ENCODE measurements around the gene ITGBL1.

ITGBL1 gene

DNA sequence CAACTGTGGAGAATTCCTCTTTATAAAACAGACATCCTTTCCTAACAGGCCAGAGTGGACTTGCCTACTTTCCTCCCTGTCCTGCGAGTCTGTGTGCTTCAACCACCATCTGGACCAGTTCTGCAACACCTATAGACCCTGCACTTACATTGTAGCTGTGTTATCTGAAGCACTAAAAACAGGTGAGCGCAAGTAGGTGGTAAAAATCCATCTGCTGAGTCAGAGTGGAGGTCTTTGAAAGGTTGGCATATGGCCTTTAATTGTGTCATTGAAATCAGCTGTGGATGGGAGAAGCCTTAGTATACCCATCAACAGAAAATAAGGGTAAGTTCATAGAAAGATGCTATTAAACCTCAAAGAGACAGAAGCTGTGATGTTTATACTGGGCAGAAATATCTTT is 28.6 kb upstream of the ITGBL1 start (continued):
- TF ChIP-seq, protein P1, sequence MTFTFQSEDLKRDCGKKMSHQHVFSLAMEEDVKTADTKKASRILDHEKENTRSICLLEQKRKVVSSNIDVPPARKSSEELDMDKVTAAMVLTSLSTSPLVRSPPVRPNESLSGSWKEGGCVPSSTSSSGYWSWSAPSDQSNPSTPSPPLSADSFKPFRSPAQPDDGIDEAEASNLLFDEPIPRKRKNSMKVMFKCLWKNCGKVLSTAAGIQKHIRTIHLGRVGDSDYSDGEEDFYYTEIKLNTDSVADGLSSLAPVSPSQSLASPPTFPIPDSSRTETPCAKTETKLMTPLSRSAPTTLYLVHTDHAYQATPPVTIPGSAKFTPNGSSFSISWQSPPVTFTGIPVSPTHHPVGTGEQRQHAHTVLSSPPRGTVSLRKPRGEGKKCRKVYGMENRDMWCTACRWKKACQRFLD (tag by site-specific recombination; IDR thresholded peaks at IDR 0.05), result no peak
- TF ChIP-seq, protein P2, sequence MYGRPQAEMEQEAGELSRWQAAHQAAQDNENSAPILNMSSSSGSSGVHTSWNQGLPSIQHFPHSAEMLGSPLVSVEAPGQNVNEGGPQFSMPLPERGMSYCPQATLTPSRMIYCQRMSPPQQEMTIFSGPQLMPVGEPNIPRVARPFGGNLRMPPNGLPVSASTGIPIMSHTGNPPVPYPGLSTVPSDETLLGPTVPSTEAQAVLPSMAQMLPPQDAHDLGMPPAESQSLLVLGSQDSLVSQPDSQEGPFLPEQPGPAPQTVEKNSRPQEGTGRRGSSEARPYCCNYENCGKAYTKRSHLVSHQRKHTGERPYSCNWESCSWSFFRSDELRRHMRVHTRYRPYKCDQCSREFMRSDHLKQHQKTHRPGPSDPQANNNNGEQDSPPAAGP (tag by site-specific recombination; IDR thresholded peaks at IDR 0.05), result no peak

DNA sequence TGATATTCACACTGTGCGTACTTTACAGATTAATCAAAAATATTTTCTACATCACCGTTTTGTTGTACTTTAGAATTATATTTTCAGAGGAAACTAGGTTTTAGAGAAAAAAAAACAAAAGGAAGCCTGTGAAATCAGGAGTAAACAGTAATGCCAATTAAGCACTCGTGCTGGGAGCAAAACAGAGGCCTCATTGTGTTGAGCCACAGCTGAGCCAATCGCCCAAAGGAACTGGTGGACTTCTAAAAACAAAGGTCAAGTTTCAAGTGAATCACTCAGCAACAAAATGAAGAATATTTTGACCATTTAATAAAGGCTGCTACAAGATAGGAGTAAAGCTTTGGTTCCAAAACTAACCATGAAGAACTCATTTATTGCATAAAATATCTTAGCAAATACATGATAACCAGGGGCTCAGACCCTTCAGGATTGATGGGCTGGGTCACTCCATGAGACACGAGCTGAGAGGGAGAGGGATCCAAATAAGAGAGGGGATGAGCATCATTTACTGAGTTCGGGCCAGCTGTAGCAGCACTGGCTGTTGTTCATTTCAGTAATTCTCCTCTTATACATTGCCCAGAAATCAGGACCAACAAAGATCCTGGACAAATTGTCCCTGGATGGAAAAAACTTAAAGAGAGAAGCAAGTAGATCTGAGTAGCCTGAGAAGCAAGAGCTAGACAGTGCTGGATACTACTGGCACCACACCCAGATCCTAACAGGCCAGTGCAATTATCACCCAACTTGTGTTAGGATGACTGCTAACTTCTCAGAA is 27.9 kb upstream of the ITGBL1 start:
- Histone ChIP-seq H3K4me3 (ENCODE audit: low read depth, low read length) (no peak overlapping the region), H3K4me1 (ENCODE audit: control insufficient read depth, insufficient read depth, low read length) (no peaks in the 10 kb centered on the region), H3K27ac (ENCODE audit: extremely low read depth, low read depth, low read length) (no peak overlapping the region), H3K9me3 (ENCODE audit: control insufficient read depth, insufficient read depth, low read depth, low read length) (no peaks in the 10 kb centered on the region), H3K36me3 (ENCODE audit: control insufficient read depth in 2 of 2, insufficient read depth in 1 of 2, low read length in 2 of 2) (no peaks in the 10 kb centered on the region)
- TF ChIP-seq, protein P3, sequence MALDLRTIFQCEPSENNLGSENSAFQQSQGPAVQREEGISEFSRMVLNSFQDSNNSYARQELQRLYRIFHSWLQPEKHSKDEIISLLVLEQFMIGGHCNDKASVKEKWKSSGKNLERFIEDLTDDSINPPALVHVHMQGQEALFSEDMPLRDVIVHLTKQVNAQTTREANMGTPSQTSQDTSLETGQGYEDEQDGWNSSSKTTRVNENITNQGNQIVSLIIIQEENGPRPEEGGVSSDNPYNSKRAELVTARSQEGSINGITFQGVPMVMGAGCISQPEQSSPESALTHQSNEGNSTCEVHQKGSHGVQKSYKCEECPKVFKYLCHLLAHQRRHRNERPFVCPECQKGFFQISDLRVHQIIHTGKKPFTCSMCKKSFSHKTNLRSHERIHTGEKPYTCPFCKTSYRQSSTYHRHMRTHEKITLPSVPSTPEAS (tag by site-specific recombination; IDR thresholded peaks at IDR 0.05), result no peak
- TF ChIP-seq ZNF350 (tag by site-specific recombination; IDR thresholded peaks at IDR 0.05) (no peak), YY2 (tag by site-specific recombination; IDR thresholded peaks at IDR 0.05) (no peak), ZNF202 (tag by site-specific recombination; IDR thresholded peaks at IDR 0.05; ENCODE audit: borderline replicate concordance) (no peak), ZNF157 (tag by site-specific recombination; IDR thresholded peaks at IDR 0.05) (no peak), ZNF324 (tag by site-specific recombination; IDR thresholded peaks at IDR 0.05) (no peak), ZNF843 (tag by site-specific recombination; IDR thresholded peaks at IDR 0.05) (no peak), ZNF121 (tag by site-specific recombination; IDR thresholded peaks at IDR 0.05) (no peak), TCF7L2 (IDR thresholded peaks at IDR 0.05; ENCODE audit: borderline replicate concordance, low read depth, low read length) (no peak), PRDM1 (tag by site-specific recombination; IDR thresholded peaks at IDR 0.05) (no peak), ZNF621 (tag by site-specific recombination; IDR thresholded peaks at IDR 0.05) (no peak), KLF9 (tag by site-specific recombination; IDR thresholded peaks at IDR 0.05; ENCODE audit: low read depth) (no peak), ZNF658 (tag by site-specific recombination; IDR thresholded peaks at IDR 0.05) (no peak), ZNF549 (tag by site-specific recombination; IDR thresholded peaks at IDR 0.05) (no peak)
- TF ChIP-seq, protein P4, sequence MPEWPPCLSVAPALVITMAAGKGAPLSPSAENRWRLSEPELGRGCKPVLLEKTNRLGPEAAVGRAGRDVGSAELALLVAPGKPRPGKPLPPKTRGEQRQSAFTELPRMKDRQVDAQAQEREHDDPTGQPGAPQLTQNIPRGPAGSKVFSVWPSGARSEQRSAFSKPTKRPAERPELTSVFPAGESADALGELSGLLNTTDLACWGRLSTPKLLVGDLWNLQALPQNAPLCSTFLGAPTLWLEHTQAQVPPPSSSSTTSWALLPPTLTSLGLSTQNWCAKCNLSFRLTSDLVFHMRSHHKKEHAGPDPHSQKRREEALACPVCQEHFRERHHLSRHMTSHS (tag by site-specific recombination; IDR thresholded peaks at IDR 0.05), result no peak
- POLR2A ChIA-PET, result no interaction called here
- CTCF ChIA-PET, result no interaction called here

DNA sequence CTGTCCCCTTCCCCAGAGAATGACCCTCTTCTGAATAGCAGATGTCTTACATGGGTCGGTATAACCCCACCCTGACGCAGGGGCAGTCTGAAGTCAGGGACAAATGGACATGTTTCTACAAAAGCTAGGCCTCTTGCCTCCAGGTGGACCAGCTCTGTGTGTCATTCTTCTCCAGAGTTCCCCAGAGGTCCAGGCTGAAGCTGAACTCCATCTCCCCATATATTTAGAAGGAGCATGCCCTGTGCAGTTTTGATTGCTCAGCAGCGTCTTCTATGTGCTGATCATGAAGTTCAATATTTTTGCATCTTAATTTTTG is 27.4 kb upstream of the ITGBL1 start:
- H3K27ac ChIP-seq (ENCODE audit: extremely low read depth, low read depth, low read length), result no peak overlapping the region
- no peaks in the 10 kb centered on the region for H3K36me3 ChIP-seq (ENCODE audit: control insufficient read depth in 2 of 2, insufficient read depth in 1 of 2, low read length in 2 of 2)
- no peak overlapping the region for H3K4me3 ChIP-seq (ENCODE audit: low read depth, low read length)
- H3K9me3 ChIP-seq (ENCODE audit: control insufficient read depth, insufficient read depth, low read depth, low read length), result no peaks in the 10 kb centered on the region
- CTCF ChIA-PET, result no interaction called here
- TF ChIP-seq EGR2 (tag by site-specific recombination; IDR thresholded peaks at IDR 0.05; ENCODE audit: low read depth), result no peak
- TF ChIP-seq ZNF19 (tag by site-specific recombination; IDR thresholded peaks at IDR 0.05; ENCODE audit: low read depth), result no peak
- TF ChIP-seq, protein P4 (tag by site-specific recombination; IDR thresholded peaks at IDR 0.05), result no peak
- TF ChIP-seq ZNF112 (tag by site-specific recombination; IDR thresholded peaks at IDR 0.05), result no peak
- TF ChIP-seq, protein P5, sequence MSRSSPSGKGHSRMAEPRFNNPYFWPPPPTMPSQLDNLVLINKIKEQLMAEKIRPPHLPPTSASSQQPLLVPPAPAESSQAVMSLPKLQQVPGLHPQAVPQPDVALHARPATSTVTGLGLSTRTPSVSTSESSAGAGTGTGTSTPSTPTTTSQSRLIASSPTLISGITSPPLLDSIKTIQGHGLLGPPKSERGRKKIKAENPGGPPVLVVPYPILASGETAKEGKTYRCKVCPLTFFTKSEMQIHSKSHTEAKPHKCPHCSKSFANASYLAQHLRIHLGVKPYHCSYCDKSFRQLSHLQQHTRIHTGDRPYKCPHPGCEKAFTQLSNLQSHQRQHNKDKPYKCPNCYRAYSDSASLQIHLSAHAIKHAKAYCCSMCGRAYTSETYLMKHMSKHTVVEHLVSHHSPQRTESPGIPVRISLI (tag by site-specific recombination; IDR thresholded peaks at IDR 0.05), result no peak
- POLR2A ChIA-PET, result no interaction called here
- H3K4me1 ChIP-seq (ENCODE audit: control insufficient read depth, insufficient read depth, low read length), result no peaks in the 10 kb centered on the region

All from HEK293 (cell line).